Measurements from ENCODE around the gene TFAP2A.

TFAP2A gene

GRCh38 chr6:10375391-10375969 lies 39.4 kb downstream of the TFAP2A start:
- TF ChIP-seq TAF1 (IDR thresholded peaks at IDR 0.05; ENCODE audit: borderline replicate concordance, insufficient read depth, low read length) (no peak), SIN3A (IDR thresholded peaks at IDR 0.05; ENCODE audit: borderline replicate concordance, insufficient read depth, low read length) (no peak), REST (IDR thresholded peaks at IDR 0.05; ENCODE audit: insufficient read depth in 1 of 2, low read depth in 2 of 2, low read length in 2 of 2) (no peak), POLR2AphosphoS5 (IDR thresholded peaks at IDR 0.05; ENCODE audit: low read depth, low read length) (no peak), FOXP2 (optimal IDR thresholded peaks at IDR 0.05; ENCODE audit: borderline replicate concordance, extremely low read depth, extremely low read length, insufficient read depth) (no peak)

GRCh38 chr6:10373642-10374359 lies 41.1 kb downstream of the TFAP2A start:
- TF ChIP-seq POLR2AphosphoS5 (IDR thresholded peaks at IDR 0.05; ENCODE audit: low read depth, low read length) (no peak), FOXP2 (optimal IDR thresholded peaks at IDR 0.05; ENCODE audit: borderline replicate concordance, extremely low read depth, extremely low read length, insufficient read depth) (no peak), TAF1 (IDR thresholded peaks at IDR 0.05; ENCODE audit: borderline replicate concordance, insufficient read depth, low read length) (no peak), REST (IDR thresholded peaks at IDR 0.05; ENCODE audit: insufficient read depth in 1 of 2, low read depth in 2 of 2, low read length in 2 of 2) (no peak)

- no peak for TF ChIP-seq POLR2AphosphoS5 (IDR thresholded peaks at IDR 0.05; ENCODE audit: low read depth, low read length)
- no peak for TF ChIP-seq SIN3A (IDR thresholded peaks at IDR 0.05; ENCODE audit: borderline replicate concordance, insufficient read depth, low read length)
- TF ChIP-seq TAF1 (IDR thresholded peaks at IDR 0.05; ENCODE audit: borderline replicate concordance, insufficient read depth, low read length): no peak
- TF ChIP-seq FOXP2 (optimal IDR thresholded peaks at IDR 0.05; ENCODE audit: borderline replicate concordance, extremely low read depth, extremely low read length, insufficient read depth): no peak
- TF ChIP-seq REST (IDR thresholded peaks at IDR 0.05; ENCODE audit: insufficient read depth in 1 of 2, low read depth in 2 of 2, low read length in 2 of 2): no peak
Measured at GRCh38 chr6:10369896-10370295, 45.0 kb downstream of the TFAP2A start.

GRCh38 chr6:10368861-10369260 lies 46.0 kb downstream of the TFAP2A start:
- TF ChIP-seq FOXP2 (optimal IDR thresholded peaks at IDR 0.05; ENCODE audit: borderline replicate concordance, extremely low read depth, extremely low read length, insufficient read depth): no peak
- TF ChIP-seq TAF1 (IDR thresholded peaks at IDR 0.05; ENCODE audit: borderline replicate concordance, insufficient read depth, low read length): no peak
- no peak for TF ChIP-seq REST (IDR thresholded peaks at IDR 0.05; ENCODE audit: insufficient read depth in 1 of 2, low read depth in 2 of 2, low read length in 2 of 2)
- TF ChIP-seq POLR2AphosphoS5 (IDR thresholded peaks at IDR 0.05; ENCODE audit: low read depth, low read length): no peak
- TF ChIP-seq SIN3A (IDR thresholded peaks at IDR 0.05; ENCODE audit: borderline replicate concordance, insufficient read depth, low read length): no peak

Measured in PFSK-1 (cell line).